HepG2 (cell line): Measurements from ENCODE around the gene SOX4. TPM values are rescaled to one million over a fixed set of nuclear protein-coding genes. Genes with fewer than 3 reads are reported as not detected.

ENCODE experiments used
- GLMP ChIP-seq: sonication (generic); formaldehyde crosslinking; IDR thresholded peaks from 2 replicates; pipeline ENCODE4 v1.9.0; 2021; ENCODE audit warnings: missing genetic modification reagents, mild to moderate bottlenecking, borderline replicate concordance
- LCORL ChIP-seq, 2 experiments: fragments of 450-650 bp in 1 of 2; sonication (generic) in 1 of 2; formaldehyde crosslinking in 1 of 2; IDR thresholded peaks; 2 replicates each; pipeline versions ENCODE4 v1.5.0 to v1.6.1; 2017 to 2020; ENCODE audit warnings: antibody characterized with exemption in 1 of 2, missing genetic modification reagents in 1 of 2
- MYPOP ChIP-seq: sonication (generic); formaldehyde crosslinking; IDR thresholded peaks from 2 replicates; pipeline ENCODE4 v1.8.1; 2023; ENCODE audit warnings: mild to moderate bottlenecking, moderate library complexity, missing genetic modification reagents
- REL ChIP-seq: sonication (generic); formaldehyde crosslinking; conservative IDR thresholded peaks from 2 replicates; pipeline ENCODE4 v1.8.0; 2022; ENCODE audit warnings: mild to moderate bottlenecking, missing genetic modification reagents, moderate library complexity
- ZBTB46 ChIP-seq: sonication (generic); formaldehyde crosslinking; IDR thresholded peaks from 2 replicates; pipeline ENCODE4 v1.4.0; 2020; ENCODE audit warnings: mild to moderate bottlenecking, missing genetic modification reagents, borderline replicate concordance
- ZNF275 ChIP-seq: sonication (generic); formaldehyde crosslinking; IDR thresholded peaks from 2 replicates; pipeline ENCODE4 v1.8.0; 2022; ENCODE audit warnings: missing genetic modification reagents, mild to moderate bottlenecking, inconsistent platforms, borderline replicate concordance
- ZNF333 ChIP-seq: sonication (generic); formaldehyde crosslinking; IDR thresholded peaks from 2 replicates; pipeline ENCODE4 v1.4.0; 2020; ENCODE audit warnings: mild to moderate bottlenecking, missing genetic modification reagents, borderline replicate concordance
- ZNF577 ChIP-seq: sonication (generic); formaldehyde crosslinking; IDR thresholded peaks from 2 replicates; pipeline ENCODE4 v1.4.0; 2020; ENCODE audit warnings: mild to moderate bottlenecking, low read depth, missing genetic modification reagents, borderline replicate concordance
- ZNF609 ChIP-seq: sonication (generic); formaldehyde crosslinking; IDR thresholded peaks from 2 replicates; pipeline ENCODE4 v1.4.0; 2020; ENCODE audit warnings: mild to moderate bottlenecking, missing genetic modification reagents, borderline replicate concordance
- ZNF687 ChIP-seq: sonication (generic); formaldehyde crosslinking; IDR thresholded peaks from 2 replicates; pipeline ENCODE4 v1.5.1; 2020; ENCODE audit warnings: mild to moderate bottlenecking, missing genetic modification reagents, moderate library complexity
- ZNF740 ChIP-seq: sonication (generic); formaldehyde crosslinking; IDR thresholded peaks from 2 replicates; pipeline ENCODE4 v1.4.0; 2020; ENCODE audit warnings: missing genetic modification reagents
- polyA plus RNA-seq, 8 experiments: library from polyadenylated mRNA; depleted of rRNA in 3 of 8; stranded (reverse) in 7 of 8; unstranded in 1 of 8; fragments of >200 nt; fragmentation: Illumina TruSeq in 4 of 8; extraction: Trizol in 4 of 8; gene quantifications; 2 replicates each; pipeline versions ENCODE4 v1.2.1 to v1.2.3, GENCODE V29; 2011 to 2016; ENCODE audit warnings: low read depth in 4 of 8, missing spikeins in 1 of 8, mixed read lengths in 1 of 8; ENCODE audit not compliant: insufficient read depth in 1 of 8
- total RNA-seq, 5 experiments: library from RNA; depleted of rRNA; stranded (reverse); fragments of >200 nt; fragmentation: Illumina TruSeq; extraction: Trizol; gene quantifications; 2 replicates each; pipeline ENCODE4 v1.2.3, GENCODE V29; 2016; ENCODE audit warnings: low read depth in 1 of 5

Gene SOX4
- total and polyA plus RNA-seq, 2 of the 13 experiments (the other 11 are each of a cell fraction or from before 2014, with no cell fraction given), result 2.6 to 3.4 TPM

- TF ChIP-seq MYPOP (peak; percentile 66), LCORL (IDR thresholded peaks at IDR 0.05) (no peak), LCORL (CRISPR knock-in tag; IDR thresholded peaks at IDR 0.05) (0 out of 2 replicates have a peak, but pooled peaks have one; percentile 10), ZBTB46 (0 out of 2 replicates have a peak, but pooled peaks have one; percentile 59), ZNF333 (CRISPR knock-in tag) (0 out of 2 replicates have a peak, but pooled peaks have one; percentile 1), ZNF577 (CRISPR knock-in tag) (0 out of 2 replicates have a peak, but pooled peaks have one; percentile 68), REL (CRISPR knock-in tag) (0 out of 2 replicates have a peak, but pooled peaks have one; percentile 74), ZNF740 (0 out of 2 replicates have a peak, but pooled peaks have one; percentile 12), GLMP (CRISPR knock-in tag) (no peak), ZNF275 (0 out of 2 replicates have a peak, but pooled peaks have one; percentile 43), ZNF687 (CRISPR knock-in tag) (peak; percentile 91), ZNF609 (CRISPR knock-in tag) (0 out of 2 replicates have a peak, but pooled peaks have one; percentile 41)
Measured at GRCh38 chr6:21587961-21588480, 5.5 kb upstream of the SOX4 start (continued).
